Stimulated activated CD4-positive, alpha-beta T cell treated with anti-CD3 and anti-CD28 coated beads, Interleukin-15, amount 100 ng/mL, for 1 hour (primary cell): ENCODE data around the gene SLC24A3.
"Not testable (repeated sequence)": the region's sequence is repeated elsewhere in the genome, so short reads cannot be mapped to it uniquely, and the experiment has no call there.

ENCODE experiments used
- DNase-seq, 2 donors: peaks; one replicate each; pipeline ENCODE4 v3.0.0-alpha.2; 2020; ENCODE audit warnings: low read depth in 1 of 2, low spot score in 1 of 2

The SLC24A3 gene

DNA sequence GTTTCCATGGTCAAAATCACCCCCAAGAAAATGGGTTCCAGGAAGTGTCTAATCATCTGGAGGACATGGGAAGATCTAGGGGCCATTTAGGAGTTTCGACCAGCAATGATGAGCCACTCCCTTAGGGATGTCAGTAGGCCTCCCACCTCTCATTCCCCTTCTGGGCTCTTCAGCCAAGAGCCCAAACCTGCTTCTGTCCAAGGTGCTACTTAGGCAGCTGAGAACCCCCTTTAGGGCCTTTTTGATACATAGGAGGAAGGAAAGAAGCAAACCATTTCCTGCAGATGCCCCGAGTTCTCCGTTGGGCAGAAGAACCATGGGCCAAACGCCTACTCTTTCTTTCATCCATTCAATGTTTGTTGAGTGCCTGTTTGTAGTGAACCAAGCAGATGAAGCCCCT is 404.2 kb downstream of the SLC24A3 start:
- DNase-seq, result no peak

GRCh38 chr20:19617256-19617655 is 404.8 kb downstream of the SLC24A3 start:
- no peak for DNase-seq

- no peak for DNase-seq
Measured at GRCh38 chr20:19618711-19619110, 406.3 kb downstream of the SLC24A3 start.

- no peak for DNase-seq
Measured at GRCh38 chr20:19619904-19620430, 407.5 kb downstream of the SLC24A3 start.

DNA sequence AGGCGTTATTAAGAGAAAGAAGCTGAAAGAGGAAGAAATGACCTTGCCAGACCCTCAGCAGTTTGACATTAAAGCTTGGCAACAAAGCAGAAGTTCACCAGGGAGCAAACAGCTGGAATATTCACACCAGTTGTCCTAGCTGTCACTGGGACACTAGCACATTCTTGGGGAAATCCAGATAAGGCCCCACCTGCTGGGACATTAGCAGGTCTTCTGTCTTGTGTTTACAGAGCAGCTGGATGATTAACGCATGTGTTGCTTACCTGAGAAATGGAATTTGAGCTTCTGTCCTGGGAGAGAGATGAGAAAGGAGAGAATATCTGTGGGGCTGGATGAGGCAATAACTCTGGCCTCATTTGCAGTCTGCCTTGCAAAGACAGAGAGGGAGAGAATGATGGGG is 408.0 kb downstream of the SLC24A3 start:
- no peak for DNase-seq

DNA sequence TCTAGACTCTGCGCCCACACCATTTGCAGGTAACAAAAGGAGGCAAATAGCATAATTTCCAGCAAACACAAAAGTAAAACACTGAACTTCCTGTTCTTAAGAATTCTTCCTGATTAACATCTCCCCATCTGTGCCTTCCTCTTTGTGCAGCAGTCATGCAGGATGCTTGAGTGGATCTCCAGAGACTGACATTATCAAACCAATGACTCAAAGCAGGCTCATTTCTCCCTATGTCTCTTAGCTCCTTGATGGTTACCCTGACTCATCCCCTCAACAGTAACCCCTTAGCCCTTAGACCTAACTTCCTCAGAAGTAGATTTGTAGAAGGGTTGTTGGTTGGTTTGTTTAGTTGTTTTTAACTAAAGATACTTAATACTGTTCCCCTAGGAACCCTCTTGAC is 408.6 kb downstream of the SLC24A3 start:
- no peak for DNase-seq

GRCh38 chr20:19624221-19624965 is 412.0 kb downstream of the SLC24A3 start:
- DNase-seq, result no peak

- no peak for DNase-seq
Measured at GRCh38 chr20:19625426-19625825, 413.0 kb downstream of the SLC24A3 start.

DNA sequence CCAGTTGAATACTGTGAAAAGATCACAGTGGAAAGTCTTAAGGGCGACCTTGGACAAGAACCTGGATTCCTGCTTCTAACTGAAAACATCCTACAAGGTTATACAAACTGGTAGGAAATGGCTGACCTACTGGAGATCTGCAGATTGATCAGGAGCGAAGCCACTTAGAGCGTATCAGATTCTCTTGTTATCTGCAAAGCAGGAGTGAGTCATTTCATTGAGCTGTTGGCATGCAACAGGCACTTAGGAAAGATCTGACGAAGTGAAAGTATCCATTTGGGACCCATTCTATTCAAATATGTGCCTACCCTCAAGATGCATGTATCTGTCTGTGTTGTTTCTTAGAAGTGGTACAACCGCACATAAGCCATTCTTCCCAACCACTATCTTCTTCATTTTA is 414.5 kb downstream of the SLC24A3 start:
- DNase-seq, result no peak

DNA sequence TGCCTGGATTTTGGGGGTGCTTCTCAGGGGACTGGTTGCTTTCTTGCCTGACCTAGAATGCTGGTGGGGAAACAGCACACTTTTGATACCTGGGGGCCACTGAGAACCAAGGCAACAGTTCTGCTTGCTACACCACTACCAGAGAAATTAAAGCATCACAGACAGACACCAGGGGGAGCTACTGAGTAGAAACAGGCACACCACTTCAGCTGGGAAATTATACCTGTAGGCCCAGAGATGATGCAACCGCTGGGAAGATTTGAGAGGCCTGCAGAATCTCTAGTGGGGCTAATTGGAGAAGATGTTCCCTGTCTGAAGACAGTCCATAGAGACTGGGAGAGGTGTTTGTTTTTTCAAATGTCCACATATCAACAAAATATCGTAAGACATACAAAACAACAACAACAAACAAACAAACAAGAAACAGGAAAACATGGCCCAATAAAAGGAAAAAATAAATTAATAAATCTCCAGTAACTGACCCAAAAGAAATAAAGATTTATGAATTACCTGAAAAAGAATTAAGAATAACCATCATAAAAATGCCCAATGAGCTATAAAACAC is 416.2 kb downstream of the SLC24A3 start:
- no peak for DNase-seq

- no peak for DNase-seq
Measured at GRCh38 chr20:19631410-19631809, 419.0 kb downstream of the SLC24A3 start.

DNA sequence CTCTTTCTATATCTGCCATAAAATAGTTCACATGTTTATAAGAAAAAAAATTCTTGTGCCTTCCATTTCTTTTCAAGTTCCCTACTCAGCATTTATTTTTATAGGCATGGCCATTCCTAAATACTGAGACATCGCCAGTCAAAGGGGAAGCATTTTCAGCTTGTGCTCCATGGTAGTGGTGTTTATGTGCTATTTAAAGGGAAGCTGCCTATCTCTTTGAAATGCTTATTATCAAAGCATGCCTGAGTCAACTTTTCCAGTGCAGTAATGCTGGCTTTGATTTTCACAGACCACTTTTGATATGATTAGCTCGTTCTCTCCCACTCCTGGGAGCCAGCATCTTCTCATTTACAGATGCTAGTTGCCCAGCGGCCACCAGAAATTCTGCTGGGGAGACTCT is 421.5 kb downstream of the SLC24A3 start:
- DNase-seq, result no peak

DNA sequence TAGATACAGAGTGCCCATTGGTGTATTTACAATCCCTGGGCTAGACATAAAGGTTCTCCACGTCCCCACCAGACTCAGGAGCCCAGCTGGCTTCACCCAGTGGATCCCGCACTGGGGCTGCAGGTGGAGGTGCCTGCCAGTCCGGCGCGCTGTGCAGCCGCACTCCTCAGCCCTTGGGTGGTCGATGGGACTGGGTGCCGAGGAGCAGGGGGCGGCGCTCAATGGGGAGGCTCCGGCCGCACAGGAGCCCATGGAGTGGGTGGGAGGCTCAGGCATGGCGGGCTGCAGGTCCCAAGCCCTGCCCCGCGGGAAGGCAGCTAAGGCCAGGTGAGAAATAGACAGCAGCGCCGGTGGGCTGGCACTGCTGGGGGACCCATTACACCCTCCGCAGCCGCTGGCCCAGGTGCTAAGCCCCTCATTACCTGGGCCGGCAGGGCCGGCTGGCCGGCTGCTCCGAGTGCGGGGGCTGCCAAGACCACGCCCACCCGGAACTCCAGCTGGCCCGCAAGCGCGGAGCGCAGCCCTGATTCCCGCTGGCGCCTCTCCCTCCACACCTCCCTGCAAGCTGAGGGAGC is 427.1 kb downstream of the SLC24A3 start:
- DNase-seq, result not testable (repeated sequence)

DNA sequence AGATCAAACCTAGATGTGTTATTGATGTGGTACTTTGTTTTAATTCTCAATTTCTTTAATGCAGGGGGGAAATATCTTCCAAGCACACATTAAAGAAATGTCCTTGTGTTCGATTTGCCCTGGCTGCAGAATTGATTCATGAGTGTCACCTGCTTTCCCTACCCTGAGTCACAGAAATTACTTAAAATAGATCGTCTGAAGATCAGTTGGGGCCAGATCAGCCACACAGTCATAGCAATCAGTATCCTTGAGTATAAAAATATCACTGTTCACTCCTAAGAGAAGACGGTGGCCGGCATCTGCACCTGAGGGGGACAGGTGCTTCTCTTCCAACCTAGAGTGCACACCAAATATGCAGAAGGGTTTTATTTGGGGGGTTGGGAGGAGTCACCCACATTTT is 430.4 kb downstream of the SLC24A3 start:
- no peak for DNase-seq

DNA sequence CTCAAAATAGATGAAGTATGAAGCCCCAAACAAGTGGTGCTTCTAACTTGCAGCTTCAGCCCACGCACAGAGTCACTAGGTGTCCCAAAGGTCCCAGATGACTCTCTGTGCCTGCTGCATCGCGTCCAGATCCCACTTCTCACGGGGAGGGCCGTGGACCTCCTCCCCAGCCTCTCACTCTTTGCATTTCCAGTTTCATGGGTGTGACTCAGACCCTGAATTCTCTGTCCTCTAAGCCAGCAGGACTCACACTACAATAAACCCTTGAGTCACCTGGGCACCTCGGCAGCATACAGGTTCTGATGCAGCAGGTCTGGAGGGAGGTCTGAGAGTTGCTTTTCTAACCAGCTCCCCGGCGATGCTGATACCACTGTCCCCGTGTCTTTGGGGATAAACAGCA is 431.6 kb downstream of the SLC24A3 start:
- DNase-seq, result no peak

- DNase-seq, result no peak
Measured at GRCh38 chr20:19646963-19647362, 434.5 kb downstream of the SLC24A3 start.

GRCh38 chr20:19648024-19648423 is 435.6 kb downstream of the SLC24A3 start:
- DNase-seq, result no peak

DNA sequence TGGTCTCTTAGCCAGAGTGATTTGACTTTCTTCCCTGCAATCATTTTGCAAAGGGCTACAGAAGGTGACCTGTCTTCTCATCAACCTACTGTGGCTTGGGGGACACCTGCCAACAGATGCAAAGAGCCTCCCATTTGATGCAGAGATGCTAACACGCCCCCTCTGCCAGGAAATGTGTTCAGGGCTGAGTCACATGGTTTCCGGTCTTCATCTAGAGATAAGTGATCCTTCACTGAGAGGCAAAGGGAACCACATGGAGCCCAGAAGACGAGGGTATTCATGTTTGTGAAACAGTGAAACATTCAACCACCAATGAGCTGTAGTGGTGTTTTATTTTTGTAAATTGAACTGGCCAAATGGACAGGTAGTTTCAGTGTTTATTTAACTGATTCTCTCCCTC is 436.6 kb downstream of the SLC24A3 start:
- DNase-seq, result no peak

DNA sequence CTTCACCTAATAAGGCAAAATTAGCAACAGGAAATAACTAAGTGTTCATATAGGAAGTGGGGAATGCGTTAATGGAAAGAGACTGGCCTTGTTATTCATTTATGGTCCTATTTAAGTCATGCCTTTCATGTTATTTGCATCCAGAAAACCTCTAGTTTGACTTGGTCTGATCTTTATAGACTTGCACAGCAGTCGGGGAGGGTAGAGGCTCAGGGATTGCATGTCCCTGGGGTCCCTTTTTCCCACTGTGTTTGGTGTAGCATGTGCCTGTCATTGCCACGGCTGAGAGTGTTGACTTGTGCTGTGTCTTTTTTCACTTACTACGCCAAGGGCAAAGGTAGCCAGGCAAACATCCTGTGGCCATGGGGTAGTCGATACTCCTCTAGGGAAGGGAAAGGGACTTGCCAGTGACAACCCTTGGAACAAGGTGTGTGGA is 440.2 kb downstream of the SLC24A3 start:
- no peak for DNase-seq

- no peak for DNase-seq
Measured at GRCh38 chr20:19653327-19653726, 440.9 kb downstream of the SLC24A3 start.

- no peak for DNase-seq
Measured at GRCh38 chr20:19654921-19655320, 442.5 kb downstream of the SLC24A3 start.

GRCh38 chr20:19658137-19658536 is 445.7 kb downstream of the SLC24A3 start:
- DNase-seq, result no peak
